Endothelial cell of umbilical vein (primary cell): ENCODE data around the gene MOB1B. TPM values are rescaled to one million over a fixed set of nuclear protein-coding genes. Genes with fewer than 3 reads are reported as not detected.
"Not testable (repeated sequence)": the region's sequence is repeated elsewhere in the genome, so short reads cannot be mapped to it uniquely, and the experiment has no call there.

ENCODE experiments used
- BruUV-seq: library from RNA; stranded (reverse); fragments of 400-500 nt; replicated peaks from 2 replicates; lab custom pipeline; 2021; lab: Mats Ljungman, UMichigan
- CTCF ChIA-PET: fragments of 300-600, 350-600 bp; sonication (Branson Sonifier 250); formaldehyde crosslinking; loops from one replicate; lab custom pipeline; 2021; ENCODE audit warnings: antibody characterized with exemption, inconsistent platforms; lab: Charles Lee
- POLR2A ChIA-PET: fragments of 300-600, 350-600 bp; sonication (Branson Sonifier 250); formaldehyde crosslinking; loops from one replicate; lab custom pipeline; 2021; ENCODE audit warnings: antibody characterized with exemption, inconsistent platforms; lab: Charles Lee
- DNase-seq: peaks from one replicate; pipeline ENCODE4 v3.0.0-alpha.2; 2011; ENCODE audit warnings: low read depth, low spot score
- FAIRE-seq: peaks from 2 replicates; lab custom pipeline; 2011; peaks lifted over from hg19 to GRCh38; lab: Jason Lieb, UNC
- H2AFZ ChIP-seq: 2 replicates; pipeline ENCODE4 v1.6.0; 2012; ENCODE audit warnings: low read depth, low read length, control low read depth, inconsistent platforms
- H3K27ac ChIP-seq: 2 replicates; pipeline ENCODE4 v1.5.1; 2011; ENCODE audit warnings: low read depth, mild to moderate bottlenecking, control low read depth, low read length, moderate library complexity; ENCODE audit not compliant: insufficient read depth
- H3K27me3 ChIP-seq, 2 experiments: 2 replicates each; pipeline versions ENCODE4 v1.6.0 to v1.6.1; 2011; ENCODE audit warnings: low read length in 2 of 2, mixed read lengths in 1 of 2; ENCODE audit not compliant: control insufficient read depth in 2 of 2, insufficient read depth in 2 of 2
- H3K36me3 ChIP-seq, 2 experiments: 2 replicates in 1 of 2; 3 replicates in 1 of 2; pipeline ENCODE4 v1.5.1; 2011; ENCODE audit warnings: low read length in 2 of 2, mild to moderate bottlenecking in 1 of 2, moderate library complexity in 1 of 2; ENCODE audit not compliant: control insufficient read depth in 2 of 2, insufficient read depth in 2 of 2; ENCODE audit errors: extremely low read depth in 1 of 2
- H3K4me1 ChIP-seq: 3 replicates; pipeline ENCODE4 v1.5.1; 2011; ENCODE audit warnings: mild to moderate bottlenecking, low read length; ENCODE audit not compliant: control insufficient read depth, insufficient read depth; ENCODE audit errors: extremely low read depth
- H3K4me2 ChIP-seq: 2 replicates; pipeline ENCODE4 v1.6.1; 2011; ENCODE audit warnings: low read length, control low read depth, mixed read lengths; ENCODE audit not compliant: insufficient read depth
- H3K4me3 ChIP-seq, 3 experiments: fragments of 200-600 bp in 1 of 3; sonication (generic), shearing (Covaris generic) in 1 of 3; replicated peaks in 1 of 3; 2 replicates each; pipeline ENCODE4 v1.5.1; 2011 to 2016; ENCODE audit warnings: control low read depth in 3 of 3, low read length in 3 of 3, mild to moderate bottlenecking in 2 of 3, inconsistent platforms in 1 of 3, low read depth in 1 of 3, moderate library complexity in 1 of 3; ENCODE audit not compliant: insufficient read depth in 1 of 3
- H3K79me2 ChIP-seq: 2 replicates; pipeline ENCODE4 v1.6.0; 2012; ENCODE audit warnings: low read length, inconsistent platforms; ENCODE audit not compliant: control insufficient read depth, insufficient read depth
- H3K9ac ChIP-seq: replicated peaks from 2 replicates; pipeline ENCODE3; 2011; ENCODE audit warnings: low read length, control low read depth; ENCODE audit not compliant: insufficient read depth; ENCODE audit errors: extremely low read depth
- H3K9me1 ChIP-seq: replicated peaks from 3 replicates; pipeline ENCODE4 v1.6.0; 2011; ENCODE audit warnings: mild to moderate bottlenecking, low read length; ENCODE audit not compliant: control insufficient read depth, insufficient read depth; ENCODE audit errors: extremely low read depth
- H3K9me3 ChIP-seq: replicated peaks from 2 replicates; pipeline ENCODE4 v1.5.1; 2012; ENCODE audit warnings: low read length, inconsistent platforms; ENCODE audit not compliant: control insufficient read depth, insufficient read depth
- H4K20me1 ChIP-seq: replicated peaks from 2 replicates; pipeline ENCODE3; 2011; ENCODE audit warnings: mild to moderate bottlenecking, low read length; ENCODE audit not compliant: control insufficient read depth, insufficient read depth; ENCODE audit errors: extremely low read depth
- dilution Hi-C: fragments of 300-500 bp; cut with MboI; formaldehyde crosslinking; loops from one replicate; pipeline ENCODE4 v1.15.0; 2019; ENCODE audit warnings: low sequenced_read_pairs; ENCODE audit not compliant: extremely low pct_ligation_motif_present
- intact Hi-C: fragments of 100-400 bp; cut with micrococcal nuclease; formaldehyde crosslinking; loops from one replicate; pipeline ENCODE4 v1.10.0; 2022
- polyA plus RNA-seq, 4 experiments: library from polyadenylated mRNA; depleted of rRNA in 3 of 4; stranded (reverse) in 3 of 4; unstranded in 1 of 4; fragments of >200 nt; gene quantifications; 2 replicates each; pipeline versions ENCODE4 v1.2.1 to v1.2.3, GENCODE V29; 2011 to 2012; ENCODE audit warnings: missing spikeins in 1 of 4
- total RNA-seq: library from RNA; stranded (reverse); gene quantifications from 2 replicates; pipeline ENCODE4 v1.2.3, GENCODE V29; 2021
- TF ChIP-seq, protein P1 (sequence below): IDR thresholded peaks from 2 replicates; pipeline ENCODE4 v1.6.1; 2011; ENCODE audit not compliant: insufficient read depth, insufficient read length
- TF ChIP-seq, protein P2 (sequence below), 2 donors: IDR thresholded peaks; 1 replicate in 1 of 2; 2 replicates in 1 of 2; pipeline ENCODE4 v1.5.1; 2011; ENCODE audit warnings: low read length in 2 of 2, mild to moderate bottlenecking in 2 of 2, moderate library complexity in 2 of 2, control low read depth in 1 of 2, inconsistent platforms in 1 of 2, low read depth in 1 of 2; ENCODE audit not compliant: insufficient read depth in 1 of 2; ENCODE audit errors: extremely low read depth in 1 of 2

MOB1B gene
- total and polyA plus RNA-seq, 2 donors (not counting 3 experiments of a cell fraction or from before 2014, with no cell fraction given) = 4.3 to 23.9 TPM

DNA sequence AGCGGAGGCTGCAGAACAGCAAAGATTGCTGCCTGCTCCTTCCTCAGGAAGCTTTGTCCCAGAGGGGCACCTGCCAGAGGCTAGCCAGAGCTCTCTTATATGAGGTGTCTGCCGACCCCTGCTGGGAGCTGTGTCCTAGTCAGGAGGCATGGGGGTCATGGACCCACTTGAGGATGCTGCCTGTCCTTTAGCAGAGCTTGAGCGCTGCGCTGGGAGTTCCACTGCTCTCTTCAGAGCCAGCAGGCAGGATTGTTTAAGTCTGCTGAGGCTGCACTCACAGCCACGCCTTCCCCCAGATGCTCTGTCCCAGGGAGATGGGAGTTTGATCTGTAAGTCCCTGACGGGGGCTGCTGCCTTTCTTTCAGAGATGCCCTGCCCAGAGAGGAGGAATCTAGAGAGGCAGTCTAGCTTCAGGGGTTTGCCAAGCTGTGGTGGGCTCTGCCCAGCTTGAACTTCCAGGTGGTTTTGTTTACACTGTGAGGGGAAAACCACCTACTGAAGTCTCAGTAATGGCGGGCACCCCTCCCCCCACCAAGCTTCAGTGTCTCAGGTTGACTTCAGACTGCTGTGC is 102.2 kb downstream of the MOB1B start:
- ChIA-PET CTCF (interaction anchor here (1.7 to 7.4 kb wide), 2 partner anchors 8 to 353 kb away, joined by 6 to 97 read pairs; partner anchors contain the start of gene DCK), POLR2A (no interaction called here)
- Histone ChIP-seq H3K27me3 (no peaks in the 10 kb centered on the region), H3K9ac (no peak overlapping the region), H3K27ac (no peak overlapping the region), H3K79me2 (peaks cover 54% of the 10 kb centered on the region), H3K4me3 (no peak overlapping the region), H3K9me3 (no peaks in the 10 kb centered on the region), H3K36me3 (peaks cover 0 to 2% of the 10 kb centered on the region in 2 experiments), H3K9me1 (no peaks in the 10 kb centered on the region), H2AFZ (no peak overlapping the region), H4K20me1 (no peaks in the 10 kb centered on the region), H3K4me1 (no peaks in the 10 kb centered on the region), H3K4me2 (no peak overlapping the region)
- DNase-seq (no peak), FAIRE-seq (no peak)
- no TSS peak for BruUV-seq
- intact Hi-C loops (no loop called here), dilution Hi-C loops (no loop called here)
- TF ChIP-seq, protein P1, sequence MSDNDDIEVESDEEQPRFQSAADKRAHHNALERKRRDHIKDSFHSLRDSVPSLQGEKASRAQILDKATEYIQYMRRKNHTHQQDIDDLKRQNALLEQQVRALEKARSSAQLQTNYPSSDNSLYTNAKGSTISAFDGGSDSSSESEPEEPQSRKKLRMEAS = no peak
- TF ChIP-seq, protein P2, sequence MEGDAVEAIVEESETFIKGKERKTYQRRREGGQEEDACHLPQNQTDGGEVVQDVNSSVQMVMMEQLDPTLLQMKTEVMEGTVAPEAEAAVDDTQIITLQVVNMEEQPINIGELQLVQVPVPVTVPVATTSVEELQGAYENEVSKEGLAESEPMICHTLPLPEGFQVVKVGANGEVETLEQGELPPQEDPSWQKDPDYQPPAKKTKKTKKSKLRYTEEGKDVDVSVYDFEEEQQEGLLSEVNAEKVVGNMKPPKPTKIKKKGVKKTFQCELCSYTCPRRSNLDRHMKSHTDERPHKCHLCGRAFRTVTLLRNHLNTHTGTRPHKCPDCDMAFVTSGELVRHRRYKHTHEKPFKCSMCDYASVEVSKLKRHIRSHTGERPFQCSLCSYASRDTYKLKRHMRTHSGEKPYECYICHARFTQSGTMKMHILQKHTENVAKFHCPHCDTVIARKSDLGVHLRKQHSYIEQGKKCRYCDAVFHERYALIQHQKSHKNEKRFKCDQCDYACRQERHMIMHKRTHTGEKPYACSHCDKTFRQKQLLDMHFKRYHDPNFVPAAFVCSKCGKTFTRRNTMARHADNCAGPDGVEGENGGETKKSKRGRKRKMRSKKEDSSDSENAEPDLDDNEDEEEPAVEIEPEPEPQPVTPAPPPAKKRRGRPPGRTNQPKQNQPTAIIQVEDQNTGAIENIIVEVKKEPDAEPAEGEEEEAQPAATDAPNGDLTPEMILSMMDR (IDR thresholded peaks at IDR 0.05; ENCODE audit: extremely low read depth in 1 of 2, insufficient read depth in 1 of 2, low read depth in 1 of 2, low read length in 2 of 2) = no peak

DNA sequence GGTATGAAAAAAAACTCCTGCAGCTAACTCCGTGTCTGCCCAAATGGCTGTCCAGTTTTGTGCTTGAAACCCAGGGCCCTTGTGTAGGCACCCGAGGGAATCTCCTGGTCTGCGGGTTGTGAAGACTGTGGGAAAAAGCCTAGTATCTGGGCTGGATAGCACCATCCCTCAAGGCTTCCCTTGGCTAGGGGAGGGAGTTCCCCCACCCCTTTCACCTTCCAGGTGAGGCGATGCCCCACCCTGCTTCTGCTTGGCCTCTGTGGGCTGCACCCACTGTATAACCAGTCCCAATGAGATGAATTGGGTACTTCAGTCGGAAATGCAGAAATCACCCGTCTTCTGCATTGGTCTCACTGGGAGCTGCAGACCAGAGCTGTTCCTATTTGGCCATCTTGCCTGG is 102.9 kb downstream of the MOB1B start:
- intact Hi-C loops = loop anchor here (5.0 kb wide), 1 partner anchor 168 kb away; the partner anchor contains the start of gene GRSF1
- dilution Hi-C loops = not testable (repeated sequence)
- CTCF ChIA-PET = interaction anchor here (7.4 kb wide), 1 partner anchor 9 kb away, joined by 97 read pairs; the partner anchor contains the start of gene DCK

More for the DNA sequence above, 102.9 kb downstream of the MOB1B start:
- H3K9me1 ChIP-seq, BruUV-seq, H3K27ac ChIP-seq, H3K4me3 ChIP-seq, H2AFZ ChIP-seq, H3K9me3 ChIP-seq, H3K9ac ChIP-seq, H3K36me3 ChIP-seq, H3K4me1 ChIP-seq, DNase-seq, H3K27me3 ChIP-seq, H4K20me1 ChIP-seq, POLR2A ChIA-PET, FAIRE-seq, H3K4me2 ChIP-seq: not testable (repeated sequence)
- H3K79me2 ChIP-seq = peaks cover 55% of the 10 kb centered on the region
